ENCODE results near the gene PRKACA.

DNA sequence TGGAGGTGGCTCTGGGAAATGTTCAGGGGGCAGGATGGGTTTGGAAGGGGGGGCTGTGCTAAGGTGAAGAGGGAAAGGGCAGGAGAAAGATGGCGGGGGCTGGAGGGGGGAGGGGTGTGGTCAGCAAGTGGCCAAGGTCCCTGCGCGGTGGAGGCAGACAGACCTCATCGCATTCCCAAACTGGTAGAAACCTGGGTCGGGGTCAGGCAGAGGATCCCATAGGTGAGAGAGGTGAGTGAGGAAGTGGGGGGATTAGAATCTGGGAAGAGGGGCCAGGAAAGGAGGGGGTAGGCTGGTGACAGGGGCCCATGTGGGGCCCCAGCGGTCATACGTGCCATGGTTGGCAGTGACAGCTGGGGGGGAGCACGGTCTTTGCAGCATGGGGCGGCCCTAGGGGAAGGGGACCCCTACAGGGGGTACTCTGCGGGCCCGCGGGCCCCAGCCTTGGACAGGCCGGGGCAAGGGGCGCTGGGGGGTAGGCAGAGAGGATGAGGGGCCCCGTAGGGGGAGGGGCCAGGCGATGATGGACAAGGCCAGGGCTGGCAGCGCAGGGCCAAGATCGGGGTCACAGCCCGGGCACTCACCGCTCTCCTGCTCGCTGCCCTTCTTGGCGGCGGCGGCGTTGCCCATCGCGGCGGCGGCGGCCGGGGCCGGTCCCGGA lies 514 bp downstream of the PRKACA start:
- TF ChIP-seq, protein P1, sequence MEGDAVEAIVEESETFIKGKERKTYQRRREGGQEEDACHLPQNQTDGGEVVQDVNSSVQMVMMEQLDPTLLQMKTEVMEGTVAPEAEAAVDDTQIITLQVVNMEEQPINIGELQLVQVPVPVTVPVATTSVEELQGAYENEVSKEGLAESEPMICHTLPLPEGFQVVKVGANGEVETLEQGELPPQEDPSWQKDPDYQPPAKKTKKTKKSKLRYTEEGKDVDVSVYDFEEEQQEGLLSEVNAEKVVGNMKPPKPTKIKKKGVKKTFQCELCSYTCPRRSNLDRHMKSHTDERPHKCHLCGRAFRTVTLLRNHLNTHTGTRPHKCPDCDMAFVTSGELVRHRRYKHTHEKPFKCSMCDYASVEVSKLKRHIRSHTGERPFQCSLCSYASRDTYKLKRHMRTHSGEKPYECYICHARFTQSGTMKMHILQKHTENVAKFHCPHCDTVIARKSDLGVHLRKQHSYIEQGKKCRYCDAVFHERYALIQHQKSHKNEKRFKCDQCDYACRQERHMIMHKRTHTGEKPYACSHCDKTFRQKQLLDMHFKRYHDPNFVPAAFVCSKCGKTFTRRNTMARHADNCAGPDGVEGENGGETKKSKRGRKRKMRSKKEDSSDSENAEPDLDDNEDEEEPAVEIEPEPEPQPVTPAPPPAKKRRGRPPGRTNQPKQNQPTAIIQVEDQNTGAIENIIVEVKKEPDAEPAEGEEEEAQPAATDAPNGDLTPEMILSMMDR (IDR thresholded peaks at IDR 0.05) = no peak
- no peak for TF ChIP-seq POLR2A (IDR thresholded peaks at IDR 0.05)

Measured in prostate gland (tissue), 2 donors.